ENCODE data around the gene CFAP57. TPM values are rescaled to one million over a fixed set of nuclear protein-coding genes. Genes with fewer than 3 reads are reported as not detected.

The CFAP57 gene
- total and polyA plus RNA-seq, 2 of the 13 experiments (the other 11 are each of a cell fraction or from before 2014, with no cell fraction given): 0.01 TPM; not detected in 1

- 2% methylated on average over 4 of the region's 4 CpGs for WGBS (ENCODE audit: low lambda C conversion rate)
- no TSS peak for BruUV-seq (replicated peaks)
- H3K4me2 ChIP-seq (ENCODE audit: low read depth, low read length): no peak overlapping the region
- FAIRE-seq (no peak), ATAC-seq (no peak), DNase-seq (ENCODE audit: low spot score) (no peak)
- POLR2A ChIA-PET: no interaction called here
- H3K4me3 ChIP-seq (replicated peaks in 1 of 3; ENCODE audit: insufficient read depth in 1 of 3, low read depth in 2 of 3, low read length in 3 of 3): no peak overlapping the region
- no peaks in the 10 kb centered on the region for H3K9me3 ChIP-seq (ENCODE audit: low read length)
- peaks cover 0 to 26% of the 10 kb centered on the region in 2 experiments; a peak in 3 of 5 replicates for H3K27me3 ChIP-seq (ENCODE audit: control insufficient read depth in 1 of 2, insufficient read depth in 2 of 2, low read length in 2 of 2)
- peaks cover 3% of the 10 kb centered on the region; the same call in 1 of the 2 replicates for H3K4me1 ChIP-seq (ENCODE audit: insufficient read depth, low read length)
- in situ Hi-C loops (cut with HindIII; ENCODE audit: extremely low pct_ligation_motif_present, low pct_unique_long_range_greater_than_20kb) (no loop called here), intact Hi-C loops (cut with micrococcal nuclease; ENCODE audit: unreplicated experiment) (no loop called here)
- H3K27ac ChIP-seq (ENCODE audit: extremely low read length, insufficient read depth, low read length): no peak overlapping the region
- H4K20me1 ChIP-seq (ENCODE audit: insufficient read depth, low read length): no peaks in the 10 kb centered on the region
- H2AFZ ChIP-seq (ENCODE audit: low read length): no peak overlapping the region
- no peaks in the 10 kb centered on the region for H3K36me3 ChIP-seq (replicated peaks in 1 of 2; ENCODE audit: control insufficient read depth in 1 of 2, insufficient read depth in 2 of 2, low read length in 2 of 2)
- CTCF ChIA-PET (ENCODE audit: low intra/inter-chr PET ratio, low total read pairs): no interaction called here
- no peaks in the 10 kb centered on the region for H3K79me2 ChIP-seq (ENCODE audit: insufficient read depth, low read length)
- H3K9ac ChIP-seq (ENCODE audit: insufficient read depth, low read depth, low read length): no peak overlapping the region
- no peak for TF ChIP-seq MAZ (IDR thresholded peaks at IDR 0.05; ENCODE audit: borderline replicate concordance, low read depth, low read length)
- TF ChIP-seq MAZ (CRISPR knock-in tag; IDR thresholded peaks at IDR 0.05; ENCODE audit: low read depth): no peak
- TF ChIP-seq SALL2 (CRISPR knock-in tag; IDR thresholded peaks at IDR 0.05): no peak
- TF ChIP-seq, protein P1, sequence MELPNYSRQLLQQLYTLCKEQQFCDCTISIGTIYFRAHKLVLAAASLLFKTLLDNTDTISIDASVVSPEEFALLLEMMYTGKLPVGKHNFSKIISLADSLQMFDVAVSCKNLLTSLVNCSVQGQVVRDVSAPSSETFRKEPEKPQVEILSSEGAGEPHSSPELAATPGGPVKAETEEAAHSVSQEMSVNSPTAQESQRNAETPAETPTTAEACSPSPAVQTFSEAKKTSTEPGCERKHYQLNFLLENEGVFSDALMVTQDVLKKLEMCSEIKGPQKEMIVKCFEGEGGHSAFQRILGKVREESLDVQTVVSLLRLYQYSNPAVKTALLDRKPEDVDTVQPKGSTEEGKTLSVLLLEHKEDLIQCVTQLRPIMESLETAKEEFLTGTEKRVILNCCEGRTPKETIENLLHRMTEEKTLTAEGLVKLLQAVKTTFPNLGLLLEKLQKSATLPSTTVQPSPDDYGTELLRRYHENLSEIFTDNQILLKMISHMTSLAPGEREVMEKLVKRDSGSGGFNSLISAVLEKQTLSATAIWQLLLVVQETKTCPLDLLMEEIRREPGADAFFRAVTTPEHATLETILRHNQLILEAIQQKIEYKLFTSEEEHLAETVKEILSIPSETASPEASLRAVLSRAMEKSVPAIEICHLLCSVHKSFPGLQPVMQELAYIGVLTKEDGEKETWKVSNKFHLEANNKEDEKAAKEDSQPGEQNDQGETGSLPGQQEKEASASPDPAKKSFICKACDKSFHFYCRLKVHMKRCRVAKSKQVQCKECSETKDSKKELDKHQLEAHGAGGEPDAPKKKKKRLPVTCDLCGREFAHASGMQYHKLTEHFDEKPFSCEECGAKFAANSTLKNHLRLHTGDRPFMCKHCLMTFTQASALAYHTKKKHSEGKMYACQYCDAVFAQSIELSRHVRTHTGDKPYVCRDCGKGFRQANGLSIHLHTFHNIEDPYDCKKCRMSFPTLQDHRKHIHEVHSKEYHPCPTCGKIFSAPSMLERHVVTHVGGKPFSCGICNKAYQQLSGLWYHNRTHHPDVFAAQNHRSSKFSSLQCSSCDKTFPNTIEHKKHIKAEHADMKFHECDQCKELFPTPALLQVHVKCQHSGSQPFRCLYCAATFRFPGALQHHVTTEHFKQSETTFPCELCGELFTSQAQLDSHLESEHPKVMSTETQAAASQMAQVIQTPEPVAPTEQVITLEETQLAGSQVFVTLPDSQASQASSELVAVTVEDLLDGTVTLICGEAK (IDR thresholded peaks at IDR 0.05): no peak
- TF ChIP-seq, protein P1 (CRISPR knock-in tag; IDR thresholded peaks at IDR 0.05): no peak
- TF ChIP-seq SIX1 (CRISPR knock-in tag; IDR thresholded peaks at IDR 0.05; ENCODE audit: borderline replicate concordance): no peak
Measured at GRCh38 chr1:43177691-43178090, 5.6 kb downstream of the CFAP57 start.
